ENCODE measurements around the gene UBE2D2. TPM values are rescaled to one million over a fixed set of nuclear protein-coding genes. Genes with fewer than 3 reads are reported as not detected.
A peak's percentile ranks its signal among the peaks of the same experiment; 100 is the strongest.

UBE2D2 gene
- total and polyA plus RNA-seq, 2 of the 13 experiments (the other 11 are each of a cell fraction or from before 2014, with no cell fraction given), result 79.1 to 109 TPM

DNA sequence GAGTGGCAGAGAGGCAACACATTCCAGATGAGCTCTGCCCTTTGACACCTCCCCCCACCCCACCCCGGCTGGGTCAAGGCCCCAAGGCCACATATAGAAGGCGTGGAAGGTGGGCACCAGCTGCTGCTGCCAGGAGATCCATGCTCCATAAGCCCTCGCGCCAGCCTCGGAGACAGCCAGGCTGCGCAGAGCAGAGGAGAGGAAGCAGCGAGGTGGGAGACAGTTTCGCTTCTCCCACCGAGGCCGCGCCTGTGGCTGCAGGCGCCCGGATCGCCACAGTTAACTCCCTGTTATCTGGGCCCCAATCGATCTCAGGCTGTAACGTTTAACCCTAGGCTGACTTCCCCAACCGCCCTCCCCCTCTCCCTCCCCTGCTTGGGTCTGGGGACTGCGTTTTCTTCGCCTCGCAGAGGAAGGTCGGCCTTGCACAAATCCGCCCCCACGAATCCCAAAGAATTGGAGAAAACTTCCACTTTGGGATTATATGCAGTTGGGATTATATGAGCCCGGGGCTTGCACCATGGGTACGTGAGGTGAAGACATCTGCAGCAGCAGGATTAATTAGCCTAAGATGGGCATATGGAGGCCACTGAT is 85.9 kb downstream of the UBE2D2 start (continued):
- TF ChIP-seq, protein P1, sequence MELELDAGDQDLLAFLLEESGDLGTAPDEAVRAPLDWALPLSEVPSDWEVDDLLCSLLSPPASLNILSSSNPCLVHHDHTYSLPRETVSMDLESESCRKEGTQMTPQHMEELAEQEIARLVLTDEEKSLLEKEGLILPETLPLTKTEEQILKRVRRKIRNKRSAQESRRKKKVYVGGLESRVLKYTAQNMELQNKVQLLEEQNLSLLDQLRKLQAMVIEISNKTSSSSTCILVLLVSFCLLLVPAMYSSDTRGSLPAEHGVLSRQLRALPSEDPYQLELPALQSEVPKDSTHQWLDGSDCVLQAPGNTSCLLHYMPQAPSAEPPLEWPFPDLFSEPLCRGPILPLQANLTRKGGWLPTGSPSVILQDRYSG (CRISPR knock-in tag; IDR thresholded peaks at IDR 0.05), result no peak
- TF ChIP-seq MED8 (CRISPR knock-in tag; IDR thresholded peaks at IDR 0.05; ENCODE audit: insufficient replicate concordance), result no peak
- TF ChIP-seq, protein P2, sequence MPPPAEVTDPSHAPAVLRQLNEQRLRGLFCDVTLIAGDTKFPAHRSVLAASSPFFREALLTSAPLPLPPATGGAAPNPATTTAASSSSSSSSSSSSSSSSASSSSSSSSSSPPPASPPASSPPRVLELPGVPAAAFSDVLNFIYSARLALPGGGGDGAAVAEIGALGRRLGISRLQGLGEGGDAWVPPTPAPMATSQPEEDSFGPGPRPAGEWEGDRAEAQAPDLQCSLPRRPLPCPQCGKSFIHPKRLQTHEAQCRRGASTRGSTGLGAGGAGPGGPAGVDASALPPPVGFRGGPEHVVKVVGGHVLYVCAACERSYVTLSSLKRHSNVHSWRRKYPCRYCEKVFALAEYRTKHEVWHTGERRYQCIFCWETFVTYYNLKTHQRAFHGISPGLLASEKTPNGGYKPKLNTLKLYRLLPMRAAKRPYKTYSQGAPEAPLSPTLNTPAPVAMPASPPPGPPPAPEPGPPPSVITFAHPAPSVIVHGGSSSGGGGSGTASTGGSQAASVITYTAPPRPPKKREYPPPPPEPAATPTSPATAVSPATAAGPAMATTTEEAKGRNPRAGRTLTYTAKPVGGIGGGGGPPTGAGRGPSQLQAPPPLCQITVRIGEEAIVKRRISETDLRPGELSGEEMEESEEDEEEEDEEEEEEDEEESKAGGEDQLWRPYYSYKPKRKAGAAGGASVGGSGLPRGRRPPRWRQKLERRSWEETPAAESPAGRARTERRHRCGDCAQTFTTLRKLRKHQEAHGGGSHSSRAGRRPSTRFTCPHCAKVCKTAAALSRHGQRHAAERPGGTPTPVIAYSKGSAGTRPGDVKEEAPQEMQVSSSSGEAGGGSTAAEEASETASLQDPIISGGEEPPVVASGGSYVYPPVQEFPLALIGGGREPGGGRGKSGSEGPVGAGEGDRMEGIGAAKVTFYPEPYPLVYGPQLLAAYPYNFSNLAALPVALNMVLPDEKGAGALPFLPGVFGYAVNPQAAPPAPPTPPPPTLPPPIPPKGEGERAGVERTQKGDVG (CRISPR knock-in tag; IDR thresholded peaks at IDR 0.05; ENCODE audit: borderline replicate concordance), result no peak
- no peak for TF ChIP-seq DNMT3B (CRISPR knock-in tag; conservative IDR thresholded peaks at IDR 0.05)
- TF ChIP-seq CHD2 (IDR thresholded peaks at IDR 0.05; ENCODE audit: low read depth, low read length), result no peak
- no peak for TF ChIP-seq ESRRA (CRISPR knock-in tag; IDR thresholded peaks at IDR 0.05; ENCODE audit: low read depth)
- no peak for TF ChIP-seq STAG1 (CRISPR knock-in tag; IDR thresholded peaks at IDR 0.05)
- TF ChIP-seq ETV6 (CRISPR knock-in tag; conservative IDR thresholded peaks at IDR 0.05), result no peak
- no peak for TF ChIP-seq SP5 (CRISPR knock-in tag; IDR thresholded peaks at IDR 0.05; ENCODE audit: borderline replicate concordance, low read depth)
- TF ChIP-seq XRCC5 (optimal IDR thresholded peaks at IDR 0.05; ENCODE audit: low read length), result no peak
- no peak for TF ChIP-seq ZNF253 (CRISPR knock-in tag; IDR thresholded peaks at IDR 0.05; ENCODE audit: borderline replicate concordance)
- TF ChIP-seq, protein P3, sequence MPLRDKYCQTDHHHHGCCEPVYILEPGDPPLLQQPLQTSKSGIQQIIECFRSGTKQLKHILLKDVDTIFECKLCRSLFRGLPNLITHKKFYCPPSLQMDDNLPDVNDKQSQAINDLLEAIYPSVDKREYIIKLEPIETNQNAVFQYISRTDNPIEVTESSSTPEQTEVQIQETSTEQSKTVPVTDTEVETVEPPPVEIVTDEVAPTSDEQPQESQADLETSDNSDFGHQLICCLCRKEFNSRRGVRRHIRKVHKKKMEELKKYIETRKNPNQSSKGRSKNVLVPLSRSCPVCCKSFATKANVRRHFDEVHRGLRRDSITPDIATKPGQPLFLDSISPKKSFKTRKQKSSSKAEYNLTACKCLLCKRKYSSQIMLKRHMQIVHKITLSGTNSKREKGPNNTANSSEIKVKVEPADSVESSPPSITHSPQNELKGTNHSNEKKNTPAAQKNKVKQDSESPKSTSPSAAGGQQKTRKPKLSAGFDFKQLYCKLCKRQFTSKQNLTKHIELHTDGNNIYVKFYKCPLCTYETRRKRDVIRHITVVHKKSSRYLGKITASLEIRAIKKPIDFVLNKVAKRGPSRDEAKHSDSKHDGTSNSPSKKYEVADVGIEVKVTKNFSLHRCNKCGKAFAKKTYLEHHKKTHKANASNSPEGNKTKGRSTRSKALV (CRISPR knock-in tag; IDR thresholded peaks at IDR 0.05), result no peak; the same call in none of the 2 replicates
- TF ChIP-seq HNF4A (CRISPR knock-in tag; IDR thresholded peaks at IDR 0.05), result peak; percentile 38; the same call in 1 of the 2 replicates
- TF ChIP-seq ZNF703 (CRISPR knock-in tag; IDR thresholded peaks at IDR 0.05; ENCODE audit: borderline replicate concordance), result no peak
